ENCODE results near the gene ZNF629. TPM values are rescaled to one million over a fixed set of nuclear protein-coding genes. Genes with fewer than 3 reads are reported as not detected.
"Not testable (repeated sequence)": the region's sequence is repeated elsewhere in the genome, so short reads cannot be mapped to it uniquely, and the experiment has no call there.

The ZNF629 gene
- 14.3 TPM for polyA plus RNA-seq (ENCODE audit: insufficient read length)

DNA sequence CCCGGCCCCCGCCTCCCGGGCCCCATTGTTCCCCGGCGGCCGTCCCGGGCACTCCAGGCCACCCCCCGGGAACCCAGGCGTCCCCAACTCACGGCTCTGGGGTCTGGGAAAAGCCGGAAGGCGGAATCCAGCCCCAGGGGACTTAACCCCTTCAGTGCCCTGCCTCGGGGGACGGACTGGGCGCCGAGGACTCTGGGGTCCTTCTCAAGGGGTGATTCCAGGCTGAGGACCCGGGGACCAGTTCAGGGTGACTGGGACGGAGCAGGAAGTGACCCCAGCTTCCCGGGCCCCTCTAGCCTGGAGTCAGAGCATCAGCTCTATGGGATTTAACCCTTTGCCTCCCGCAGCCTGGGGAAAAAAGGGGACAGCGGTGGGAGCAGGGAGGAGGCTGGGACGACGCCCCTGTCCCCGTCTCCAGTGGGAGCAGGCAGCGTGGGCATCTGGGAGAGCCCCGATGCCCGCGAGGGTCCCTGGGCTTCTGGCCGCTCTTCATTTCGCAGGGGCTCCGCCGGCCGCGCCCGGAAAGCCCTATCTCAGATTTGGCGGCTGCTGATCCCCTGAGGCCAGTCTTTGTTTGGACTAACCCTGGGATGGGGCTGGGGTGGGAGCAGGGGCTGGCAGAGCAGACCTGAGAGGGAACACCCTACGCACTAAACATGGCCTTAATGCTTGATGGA is at the start of gene ZNF629:
Gene ZNF629 (minus strand): TSS at position 270 of the 677 bp plus-strand sequence. CDS start 2,723 bp downstream, outside the sequence.
- peak; percentile 84 for DNase-seq

DNA sequence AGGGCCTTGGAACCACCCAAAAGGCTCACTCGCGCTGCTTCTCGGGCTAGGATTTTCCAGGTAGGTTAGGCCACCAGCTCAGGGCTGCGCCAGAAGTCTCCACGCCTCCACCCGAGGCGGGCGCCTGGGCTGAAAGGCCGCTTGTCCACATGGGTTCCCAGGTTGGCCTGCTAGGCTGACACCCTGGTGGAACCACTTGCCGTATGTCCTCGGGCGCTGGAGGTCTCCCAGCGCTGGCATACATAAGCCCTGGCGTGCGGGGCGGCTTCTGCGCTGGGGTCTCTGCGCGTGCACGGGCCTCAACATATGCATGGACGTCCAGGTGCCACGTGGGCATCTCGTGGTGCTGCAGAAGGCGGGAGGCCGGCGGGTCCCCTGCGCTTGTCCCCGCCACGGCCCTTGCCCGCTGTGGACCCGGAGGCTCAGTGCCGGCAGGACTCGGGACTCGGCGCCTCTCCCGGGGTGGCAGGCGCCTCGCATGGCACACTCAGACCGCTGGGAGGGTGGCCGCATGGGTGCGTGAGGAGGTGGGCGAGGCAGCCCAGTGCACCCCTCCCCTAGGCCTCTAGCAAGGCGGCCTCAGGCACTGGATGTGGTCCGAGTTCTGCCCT is 47.2 kb upstream of the ZNF629 start:
- DNase-seq: no peak

DNA sequence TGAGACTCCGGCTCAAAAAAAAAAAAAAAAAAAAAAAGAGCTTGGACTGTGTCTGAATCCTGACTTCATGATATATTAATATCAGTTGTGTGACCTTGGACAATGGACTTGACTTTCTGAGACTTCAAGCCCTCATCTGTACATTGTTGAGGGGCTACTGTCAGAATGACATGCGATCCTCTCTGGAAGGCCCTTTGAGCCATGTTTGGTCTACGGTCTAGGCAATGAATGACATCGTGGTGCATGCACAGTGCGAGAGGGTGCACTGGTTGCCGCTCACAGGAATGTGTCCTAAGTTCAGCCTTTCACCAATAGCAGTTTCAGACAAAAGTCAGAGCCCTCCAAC is 43.0 kb upstream of the ZNF629 start:
- DNase-seq: no peak

DNA sequence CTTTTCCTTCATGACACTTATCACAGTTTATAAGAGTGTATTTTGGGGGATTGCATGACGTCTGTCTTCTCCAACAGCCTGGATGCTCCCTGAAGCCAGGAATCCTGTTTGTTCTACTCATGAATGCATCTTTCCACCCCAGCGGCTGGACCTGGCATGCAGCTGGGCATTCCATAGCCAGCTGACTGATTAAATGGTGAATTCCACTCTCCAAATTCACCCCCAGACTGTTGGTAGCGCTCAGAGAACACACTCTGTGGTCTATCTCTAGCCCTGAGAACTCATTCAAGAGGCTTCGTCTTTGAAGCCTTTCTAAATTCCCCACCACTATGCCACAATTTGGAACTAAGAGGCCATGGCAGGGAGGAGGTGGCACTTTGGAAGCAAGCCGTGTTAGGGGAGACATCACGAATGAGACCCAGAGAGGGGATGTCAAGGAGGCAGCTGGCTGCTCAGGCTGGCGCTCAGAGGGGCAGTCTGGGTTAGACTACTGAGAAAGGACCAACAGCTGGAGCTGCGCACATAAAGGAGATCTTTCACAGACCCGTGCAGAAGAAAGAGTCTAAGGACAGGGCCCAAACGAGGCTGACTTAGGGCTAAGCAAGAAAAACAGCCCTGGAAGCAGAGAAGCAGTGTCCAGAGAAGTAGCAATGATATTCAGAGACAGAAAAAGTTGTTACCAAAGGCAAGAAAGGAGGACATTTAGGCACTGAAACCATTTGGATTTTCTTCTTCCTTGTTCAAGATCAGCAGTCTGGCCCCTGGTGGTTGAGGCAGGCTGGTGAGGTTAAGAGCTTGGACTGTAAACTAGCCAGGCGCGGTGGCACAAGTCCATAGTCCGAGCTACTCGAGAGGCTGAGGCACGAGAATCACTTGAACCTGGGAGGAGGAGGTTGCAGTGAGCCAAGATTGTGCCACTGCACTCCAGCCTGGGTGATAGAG is 42.4 kb upstream of the ZNF629 start:
- no peak for DNase-seq

DNA sequence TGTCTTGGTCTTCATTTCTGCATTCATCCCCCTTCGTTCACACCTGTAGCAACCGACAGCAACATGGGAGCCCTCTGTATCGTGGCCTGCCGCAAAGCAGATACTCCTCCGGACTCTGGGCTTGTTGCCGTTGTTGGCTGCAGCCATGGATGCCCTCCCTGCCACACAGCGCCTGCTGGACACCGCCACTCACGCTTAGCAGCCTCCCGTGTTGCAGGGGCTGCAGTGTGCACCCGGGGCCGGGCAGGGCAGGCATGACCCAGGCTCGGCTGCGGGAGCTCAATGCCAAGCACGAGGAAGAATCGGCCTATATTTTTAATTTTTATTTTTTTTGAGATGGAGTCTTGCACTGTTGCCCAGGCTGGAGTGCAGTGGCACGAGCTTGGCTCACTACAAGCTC is 34.9 kb upstream of the ZNF629 start:
- DNase-seq: no peak

DNA sequence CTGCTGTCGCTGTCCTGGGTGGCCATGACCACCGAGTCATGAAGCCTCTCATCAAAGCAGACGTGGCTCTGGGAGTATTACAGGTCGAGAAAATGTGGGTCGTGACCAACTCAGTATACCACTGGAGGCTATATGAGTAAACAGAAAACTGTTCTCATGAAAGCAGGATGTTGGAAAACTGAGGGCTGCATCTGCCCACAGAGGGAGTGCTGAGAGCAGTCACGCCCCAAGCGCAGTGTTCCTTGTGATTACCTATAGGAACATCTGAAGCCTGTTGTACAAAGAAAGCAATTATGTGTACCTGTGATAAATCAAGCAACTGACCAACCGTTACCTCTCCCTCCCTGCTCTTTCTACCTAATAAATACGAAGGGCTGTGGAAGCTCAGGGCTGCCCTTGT is 34.4 kb upstream of the ZNF629 start:
- DNase-seq: not testable (repeated sequence)

DNA sequence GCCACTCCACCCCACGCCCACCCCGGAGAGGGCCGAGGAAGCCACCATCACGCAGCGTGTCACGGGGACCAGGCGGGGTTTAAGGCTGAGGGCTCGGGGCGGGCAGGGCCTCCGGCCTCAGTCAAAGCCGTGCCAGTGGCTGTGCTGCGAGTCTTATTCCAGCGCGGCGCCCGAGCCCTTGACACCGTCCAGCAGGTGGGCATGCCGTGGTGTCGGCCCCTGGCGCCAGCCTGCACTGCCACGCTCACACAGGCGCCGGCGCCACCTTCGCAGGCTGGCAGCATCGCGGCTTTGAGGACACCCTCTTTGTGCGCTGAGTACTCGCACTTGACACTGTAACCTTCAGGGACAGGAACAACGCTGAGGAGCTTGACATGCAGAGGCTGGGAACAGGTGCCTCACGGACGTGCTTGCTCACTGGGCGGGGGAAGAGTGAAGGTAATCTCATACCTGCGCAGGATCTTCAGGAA is 34.0 kb upstream of the ZNF629 start:
- DNase-seq: no peak

DNA sequence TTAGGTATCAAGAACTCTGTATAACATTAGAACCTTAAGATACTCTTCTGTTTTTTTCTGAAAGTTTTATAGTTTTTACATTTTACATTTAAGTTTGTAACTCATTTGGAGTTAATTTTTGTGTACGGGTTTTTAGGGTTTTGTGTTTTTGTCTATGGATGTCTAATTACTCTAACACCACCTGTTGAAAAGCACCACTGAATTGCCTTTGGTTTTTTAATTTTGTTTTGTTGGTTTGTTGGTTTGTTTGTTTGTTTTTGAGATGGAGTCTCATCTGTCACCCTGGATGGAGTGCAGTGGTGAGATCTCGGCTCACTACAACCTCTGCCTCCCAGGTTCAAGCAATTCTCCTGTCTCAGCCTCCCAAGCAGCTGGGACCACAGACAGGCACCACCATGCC is 29.8 kb upstream of the ZNF629 start:
- no peak for DNase-seq

DNA sequence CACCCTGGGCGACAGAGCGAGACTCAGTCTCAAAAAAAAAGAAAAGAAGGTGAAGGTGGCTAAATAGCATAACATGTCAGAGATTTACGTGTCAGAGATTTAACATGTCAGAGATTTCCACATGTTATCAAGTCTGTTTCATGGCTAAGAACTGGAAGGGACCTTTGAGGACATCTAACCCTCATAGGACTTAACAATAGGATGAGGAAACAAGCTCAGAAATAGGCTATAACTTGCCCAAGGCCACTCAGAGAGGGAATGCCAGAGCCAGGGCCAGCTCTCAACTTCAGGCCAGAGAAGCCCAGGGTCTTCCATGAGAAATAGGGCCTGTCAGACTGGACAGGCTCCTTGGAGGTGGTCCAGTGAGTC is 26.8 kb upstream of the ZNF629 start:
- no peak for DNase-seq

DNA sequence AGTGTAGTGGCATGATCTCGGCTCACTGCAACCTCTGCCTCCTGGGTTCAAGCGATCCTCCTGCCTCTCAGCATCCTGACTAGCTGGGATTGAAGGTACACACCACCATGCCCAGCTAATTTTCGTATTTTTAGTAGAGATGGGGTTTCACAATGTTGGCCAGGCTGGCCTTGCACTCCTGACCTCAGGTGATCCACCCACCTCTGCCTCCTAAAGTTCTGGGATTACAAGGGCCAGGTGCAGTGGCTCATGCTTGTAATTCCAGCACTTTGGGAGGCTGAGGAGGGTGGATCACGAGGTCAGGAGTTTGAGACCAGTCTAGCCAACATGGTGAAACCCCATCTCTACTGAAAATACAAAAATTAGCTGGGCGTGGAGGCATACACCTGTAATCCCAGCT is 22.7 kb upstream of the ZNF629 start:
- not testable (repeated sequence) for DNase-seq

DNA sequence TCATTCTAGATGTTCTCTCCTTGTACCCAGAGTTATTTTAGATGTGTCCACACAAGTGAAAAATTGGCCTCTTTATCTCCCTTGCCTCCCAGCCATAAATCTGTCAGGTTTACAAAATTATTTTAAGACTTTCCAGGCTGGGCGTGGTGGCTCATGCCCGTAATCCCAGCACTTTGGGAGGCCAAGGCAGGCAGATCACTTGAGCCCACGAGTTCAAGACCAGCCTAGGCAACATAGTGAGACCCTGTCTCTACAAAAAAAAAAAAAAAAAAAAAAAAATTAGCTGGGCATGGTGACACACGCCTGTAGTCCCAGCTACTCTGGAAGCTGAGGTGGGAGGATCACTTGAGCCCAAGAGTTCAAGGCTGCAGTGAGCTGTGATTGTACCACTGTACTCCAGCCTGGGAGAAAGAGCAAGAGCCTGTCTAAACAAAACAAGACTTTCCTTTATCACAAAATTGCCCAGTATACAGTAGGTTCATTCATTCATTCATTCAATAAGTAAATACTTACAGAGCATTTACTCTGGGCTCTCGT is 22.0 kb upstream of the ZNF629 start:
- DNase-seq: not testable (repeated sequence)

DNA sequence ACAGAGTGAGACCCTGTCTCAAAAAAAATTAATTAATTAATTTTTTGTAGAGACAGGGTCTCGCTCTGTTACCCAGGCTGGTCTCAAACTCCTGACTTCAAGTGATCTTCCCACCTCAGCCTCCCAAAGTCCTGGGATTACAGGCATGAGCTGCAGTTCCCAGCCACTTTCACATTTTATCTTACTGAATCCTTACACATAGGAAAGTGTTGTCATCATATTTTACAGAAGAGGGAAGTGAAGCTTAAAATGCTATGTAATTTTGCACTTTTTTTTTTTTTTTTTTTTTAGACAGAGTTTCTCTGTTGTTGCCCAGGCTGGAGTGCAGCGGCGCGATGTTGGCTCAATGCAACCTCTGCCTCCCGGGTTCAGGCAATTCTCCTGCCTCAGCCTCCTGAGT is 21.1 kb upstream of the ZNF629 start:
- no peak for DNase-seq

DNA sequence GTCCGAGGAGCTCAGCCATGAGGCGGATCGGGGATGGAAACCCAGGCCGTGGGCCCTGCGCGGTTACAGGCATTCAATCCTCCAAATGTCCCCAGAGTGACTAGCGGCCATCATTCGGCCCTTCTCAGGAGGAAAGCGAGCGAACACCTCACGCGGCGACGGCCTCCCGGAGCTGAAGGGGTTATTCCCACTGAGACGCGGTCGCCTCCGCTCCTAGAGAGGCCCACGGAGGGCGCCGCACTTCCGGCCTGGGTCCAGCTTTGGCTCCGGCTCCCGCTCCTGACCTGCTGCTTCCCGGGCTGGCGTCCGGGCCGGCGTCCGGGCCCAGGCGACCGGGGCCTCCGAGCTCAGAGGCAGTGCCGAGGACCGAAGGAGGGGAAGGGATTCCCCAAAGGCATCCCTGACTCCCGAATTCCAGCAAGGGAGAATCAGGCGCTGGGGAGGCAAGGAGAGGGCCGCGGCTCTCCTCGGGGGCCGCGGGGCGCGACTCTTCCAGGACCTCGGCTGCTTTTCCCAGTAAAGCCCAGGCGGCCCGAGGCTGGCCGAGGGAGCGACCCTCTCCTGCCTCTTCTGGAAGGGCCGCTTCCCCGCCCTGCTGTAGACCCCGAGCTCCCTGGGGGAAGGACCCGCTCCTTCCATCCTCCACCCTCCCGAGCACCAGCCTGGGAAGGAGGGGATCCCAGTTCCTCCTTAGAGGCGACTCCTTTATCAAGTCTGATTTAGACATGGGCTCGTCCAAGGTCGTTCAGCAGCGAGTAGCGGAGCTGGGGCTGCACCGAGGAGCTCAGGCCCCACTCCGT is 18.6 kb upstream of the ZNF629 start:
- peak; percentile 90 for DNase-seq

DNA sequence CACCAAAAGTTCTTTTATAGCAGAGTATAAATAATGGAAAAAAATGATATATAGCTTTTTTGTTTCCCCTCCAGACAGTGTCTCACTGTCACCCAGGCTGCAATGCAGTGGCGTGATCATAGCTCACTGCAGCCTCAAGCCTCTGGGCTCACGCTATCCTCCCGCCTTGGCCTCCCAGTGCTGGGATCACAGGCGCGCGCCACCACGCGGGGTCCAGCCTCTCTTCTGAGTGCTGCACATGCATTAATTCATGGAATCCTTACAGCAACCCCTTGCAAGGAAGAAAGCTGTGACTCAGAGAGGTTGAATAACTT is 18.0 kb upstream of the ZNF629 start:
- no peak for DNase-seq

DNA sequence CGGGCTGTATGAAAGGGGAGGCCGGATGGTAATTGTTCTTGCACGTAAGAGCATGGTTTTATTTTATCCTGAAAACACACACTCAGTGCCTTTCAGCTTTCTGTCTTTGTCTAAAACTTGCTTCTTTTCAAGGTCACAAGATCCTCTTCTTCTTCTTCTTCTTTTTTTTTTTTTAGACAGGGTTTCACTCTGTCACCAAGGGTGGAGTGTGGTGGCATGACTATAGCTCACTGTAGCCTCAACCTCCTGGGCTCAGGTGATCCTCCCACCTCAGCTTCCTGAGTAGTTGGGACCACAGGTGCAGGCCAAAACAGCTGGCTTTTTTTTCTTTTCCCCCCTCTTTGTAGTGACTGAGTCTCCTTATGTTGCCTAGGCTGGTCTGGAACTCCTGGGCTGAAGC is 15.9 kb upstream of the ZNF629 start:
- no peak for DNase-seq

DNA sequence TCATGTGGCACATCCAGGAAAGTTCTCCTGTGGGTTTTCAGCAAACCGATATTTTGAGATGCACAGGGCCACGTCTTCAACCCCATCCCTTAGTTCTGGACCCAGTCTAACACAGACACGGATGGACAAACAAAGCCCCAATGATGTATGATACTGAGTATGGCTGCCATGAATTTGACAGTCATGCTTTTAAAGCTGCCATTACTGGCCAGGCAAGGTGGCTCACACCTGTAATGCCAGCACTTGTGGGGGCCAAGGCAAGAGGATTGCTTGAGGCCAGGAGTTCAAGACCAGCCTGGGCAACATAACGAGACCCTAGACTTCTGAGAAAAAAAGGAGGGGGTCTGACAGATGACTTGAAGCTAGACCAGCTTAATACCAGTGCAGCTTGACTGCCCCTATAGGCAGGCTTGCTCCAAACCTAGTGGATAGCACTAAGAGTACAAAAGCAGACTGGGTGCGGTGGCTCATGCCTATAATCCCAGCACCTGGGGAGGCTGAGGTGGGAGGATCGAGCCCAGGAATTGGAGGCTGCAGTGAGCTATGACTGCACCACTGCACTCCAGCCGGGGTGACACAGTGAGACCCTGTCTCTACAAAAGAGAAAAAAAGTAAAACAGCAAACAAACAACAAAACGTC is 10.8 kb upstream of the ZNF629 start:
- DNase-seq: no peak

DNA sequence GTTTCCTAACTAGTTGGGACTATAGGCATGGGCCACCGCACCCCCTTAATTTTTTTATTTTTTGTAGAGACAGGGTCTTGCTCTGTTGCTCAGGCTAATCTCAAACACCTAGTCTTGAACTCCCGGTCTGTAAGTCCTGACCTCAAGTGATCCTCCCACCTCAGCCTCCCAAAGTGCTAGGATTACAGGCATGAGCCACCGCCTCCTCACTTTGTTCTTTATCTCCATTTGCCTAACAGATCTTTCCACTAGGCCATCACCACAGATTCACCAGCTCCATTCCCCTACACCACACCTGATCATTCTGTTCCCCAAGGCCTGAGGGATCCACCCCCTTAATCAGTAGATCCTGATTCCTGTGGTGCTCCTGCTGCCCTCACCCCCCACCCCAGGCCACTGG is 7.6 kb upstream of the ZNF629 start:
- no peak for DNase-seq

DNA sequence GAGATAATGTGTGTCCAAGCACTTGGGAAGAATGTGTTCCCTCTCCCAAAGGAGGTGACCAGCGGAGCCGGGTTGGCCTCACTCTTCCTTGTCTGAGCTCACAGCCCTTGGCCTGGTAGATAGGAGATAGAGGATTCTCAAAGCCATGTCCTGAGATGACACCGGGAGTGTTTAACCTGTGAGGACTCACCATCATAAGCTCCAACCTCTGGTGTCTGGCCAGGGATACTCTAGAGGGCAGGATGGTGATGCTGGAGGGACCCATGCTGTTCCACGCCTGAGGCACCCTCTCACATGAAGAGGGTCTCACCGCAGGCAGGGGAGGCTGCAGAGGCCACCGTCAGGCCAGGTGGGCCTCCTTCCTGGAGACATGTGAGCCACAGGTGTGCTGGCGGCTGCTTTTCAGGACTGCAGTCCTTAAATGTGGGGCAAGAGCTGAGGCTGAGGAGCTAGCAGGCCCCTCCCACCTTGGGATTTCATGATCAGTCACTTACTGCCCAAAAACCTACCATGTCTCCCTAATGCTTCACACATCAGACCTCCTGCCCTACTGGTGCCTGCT is 6.6 kb upstream of the ZNF629 start:
- DNase-seq: no peak

DNA sequence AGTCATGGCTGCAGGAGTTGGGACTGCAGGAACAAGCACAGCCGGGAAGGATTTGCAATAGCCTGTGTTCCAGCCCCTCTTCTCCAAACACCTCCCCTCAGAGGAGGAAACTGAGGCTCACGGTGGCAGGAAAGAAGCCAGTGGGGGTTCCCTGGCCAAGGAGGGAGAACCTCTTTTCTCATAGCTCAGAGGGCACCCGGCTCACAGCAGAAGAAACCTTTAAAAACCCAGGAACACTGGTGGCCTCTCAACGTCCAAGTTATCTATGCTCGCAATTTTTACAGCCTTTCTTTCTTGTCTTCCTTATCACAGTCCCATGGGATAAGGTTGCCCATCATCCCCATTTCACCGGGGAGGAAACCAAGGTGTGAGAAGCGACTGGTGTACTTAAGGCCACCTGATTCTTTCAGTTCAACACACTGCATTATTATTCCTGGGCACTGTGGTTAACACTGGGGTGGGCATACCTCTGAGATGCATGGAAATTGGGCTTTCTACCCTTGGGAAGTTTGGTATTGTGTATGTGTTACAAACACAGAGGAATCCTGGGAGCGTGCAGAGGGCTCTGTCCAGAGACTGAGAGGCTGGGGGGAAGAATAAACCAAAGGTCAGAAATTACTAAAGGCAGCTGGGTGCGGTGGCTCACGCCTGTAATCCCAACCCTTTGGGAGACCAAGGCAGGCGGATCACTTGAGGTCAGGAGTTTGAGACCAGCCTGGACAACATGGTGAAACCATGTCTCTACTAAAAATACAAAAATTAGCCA is 791 bp upstream of the ZNF629 start:
- no peak for DNase-seq

DNA sequence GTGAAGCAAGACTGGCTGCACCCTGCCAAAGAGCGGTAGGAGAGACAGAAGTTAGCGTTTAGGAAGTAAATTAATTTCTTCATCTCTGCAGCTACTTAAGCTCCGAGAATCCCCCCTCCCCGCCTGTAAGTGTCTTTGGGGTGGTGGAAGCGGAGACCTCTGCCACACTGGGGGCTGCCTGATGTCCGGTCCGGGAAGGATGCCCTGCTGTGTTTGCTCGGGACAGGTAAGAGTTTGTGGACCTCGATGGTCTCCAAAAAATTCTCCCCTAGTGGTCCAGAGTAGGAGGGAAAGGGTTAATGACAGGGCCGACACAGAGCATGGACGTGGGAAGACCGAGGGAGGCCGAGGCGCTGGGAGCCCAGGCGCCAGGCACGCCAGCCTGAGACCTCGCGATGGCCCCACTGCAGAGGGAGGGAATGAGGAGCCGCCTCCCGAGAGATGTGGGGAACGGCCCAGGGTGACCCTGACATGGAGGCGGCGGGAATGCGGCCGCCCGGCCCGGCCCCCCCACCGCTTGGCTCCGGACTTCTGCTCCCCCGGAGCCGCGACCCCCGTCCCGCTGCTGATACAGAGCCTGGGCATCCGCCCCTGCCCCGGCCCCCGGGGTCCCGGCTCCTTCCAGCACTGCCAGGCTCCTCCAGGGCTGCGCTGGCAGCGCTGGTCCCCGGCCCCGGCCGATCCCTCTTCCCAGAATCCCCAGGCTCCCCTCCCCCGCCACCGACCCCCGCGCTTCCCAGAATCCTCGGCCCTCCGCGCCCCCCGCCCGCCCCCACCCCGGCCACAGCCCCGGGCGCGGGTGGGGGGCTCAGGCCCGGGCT is 680 bp downstream of the ZNF629 start:
- DNase-seq: no peak

Measured in hindlimb muscle (tissue), 1 donor.